Left ventricle myocardium inferior (tissue), 1 donor: Measurements from ENCODE around the gene APOL5. TPM values are rescaled to one million over a fixed set of nuclear protein-coding genes. Genes with fewer than 3 reads are reported as not detected.
"Not testable (repeated sequence)": the region's sequence is repeated elsewhere in the genome, so short reads cannot be mapped to it uniquely, and the experiment has no call there.

Experiments
- DNase-seq: peaks from one replicate; pipeline ENCODE4 v3.0.0-alpha.2; 2020
- H3K27ac ChIP-seq: fragments of 200-600 bp; replicated peaks from 2 replicates; pipeline ENCODE4 v1.8.0; 2021
- H3K27me3 ChIP-seq: fragments of 200-600 bp; 2 replicates; pipeline ENCODE4 v1.8.0; 2021; ENCODE audit warnings: low read depth
- H3K36me3 ChIP-seq: fragments of 200-600 bp; 2 replicates; pipeline ENCODE4 v1.8.0; 2021
- H3K4me1 ChIP-seq: fragments of 200-600 bp; 2 replicates; pipeline ENCODE4 v1.8.0; 2021
- H3K4me3 ChIP-seq: fragments of 200-600 bp; 2 replicates; pipeline ENCODE4 v1.8.0; 2021; ENCODE audit warnings: mild to moderate bottlenecking, moderate library complexity
- H3K9me3 ChIP-seq: fragments of 200-600 bp; replicated peaks from 2 replicates; pipeline ENCODE4 v1.8.0; 2021
- intact Hi-C: fragments of 100-400 bp; cut with micrococcal nuclease; formaldehyde crosslinking; loops from one replicate; pipeline ENCODE4 v1.11.0; 2022
- long read RNA-seq: library from polyadenylated mRNA; unstranded; transcript quantifications from one replicate; pipeline ENCODE4 v2.0.0, GENCODE V29; 2021
- total RNA-seq: library from RNA; stranded (reverse); fragmentation: NEBNext Ultra II Directional; extraction: Animal tissue kit (Norgen Biotek cat#: 25700); gene quantifications from one replicate; pipeline ENCODE4 v1.2.1, GENCODE V29; 2021
- TF ChIP-seq, protein P1 (sequence below): fragments of 200-600 bp; IDR thresholded peaks from 2 replicates; pipeline ENCODE4 v1.8.0; 2021; ENCODE audit warnings: antibody characterized with exemption, mild to moderate bottlenecking, borderline replicate concordance
- donor health status: DM: no; HTN: yes; CAD: no; lungs with severe emphysema.

Gene APOL5, protein sequence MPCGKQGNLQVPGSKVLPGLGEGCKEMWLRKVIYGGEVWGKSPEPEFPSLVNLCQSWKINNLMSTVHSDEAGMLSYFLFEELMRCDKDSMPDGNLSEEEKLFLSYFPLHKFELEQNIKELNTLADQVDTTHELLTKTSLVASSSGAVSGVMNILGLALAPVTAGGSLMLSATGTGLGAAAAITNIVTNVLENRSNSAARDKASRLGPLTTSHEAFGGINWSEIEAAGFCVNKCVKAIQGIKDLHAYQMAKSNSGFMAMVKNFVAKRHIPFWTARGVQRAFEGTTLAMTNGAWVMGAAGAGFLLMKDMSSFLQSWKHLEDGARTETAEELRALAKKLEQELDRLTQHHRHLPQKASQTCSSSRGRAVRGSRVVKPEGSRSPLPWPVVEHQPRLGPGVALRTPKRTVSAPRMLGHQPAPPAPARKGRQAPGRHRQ
- not detected for total RNA-seq
- long read RNA-seq: 0 reads

DNA sequence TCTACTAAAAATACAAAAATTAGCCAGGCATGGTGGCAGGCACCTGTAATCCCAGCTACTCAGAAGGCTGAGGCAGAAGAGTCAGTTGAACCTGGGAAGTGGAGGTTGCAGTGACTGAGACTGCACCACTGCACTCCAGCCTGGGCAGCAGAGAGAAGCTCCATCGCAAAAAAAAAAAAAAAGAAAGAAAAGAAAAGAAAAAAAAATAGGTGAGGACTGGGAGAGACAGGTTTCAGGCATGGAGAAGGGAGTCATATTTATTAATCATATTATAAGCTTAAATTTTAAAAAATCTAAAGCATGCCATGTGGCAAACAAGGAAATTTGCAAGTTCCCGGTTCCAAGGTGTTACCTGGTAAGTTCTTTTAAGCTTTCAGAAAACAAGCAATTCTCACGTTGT, at the start of gene APOL5:
TSS of gene APOL5 (plus strand) at position 301 of the 400 bp plus-strand sequence. CDS start at position 301, 0 bp downstream.
- H3K36me3 ChIP-seq: no peaks in the 10 kb centered on the region
- no peak within 1 kb of the TSS for H3K4me3 ChIP-seq
- TF ChIP-seq, protein P1, sequence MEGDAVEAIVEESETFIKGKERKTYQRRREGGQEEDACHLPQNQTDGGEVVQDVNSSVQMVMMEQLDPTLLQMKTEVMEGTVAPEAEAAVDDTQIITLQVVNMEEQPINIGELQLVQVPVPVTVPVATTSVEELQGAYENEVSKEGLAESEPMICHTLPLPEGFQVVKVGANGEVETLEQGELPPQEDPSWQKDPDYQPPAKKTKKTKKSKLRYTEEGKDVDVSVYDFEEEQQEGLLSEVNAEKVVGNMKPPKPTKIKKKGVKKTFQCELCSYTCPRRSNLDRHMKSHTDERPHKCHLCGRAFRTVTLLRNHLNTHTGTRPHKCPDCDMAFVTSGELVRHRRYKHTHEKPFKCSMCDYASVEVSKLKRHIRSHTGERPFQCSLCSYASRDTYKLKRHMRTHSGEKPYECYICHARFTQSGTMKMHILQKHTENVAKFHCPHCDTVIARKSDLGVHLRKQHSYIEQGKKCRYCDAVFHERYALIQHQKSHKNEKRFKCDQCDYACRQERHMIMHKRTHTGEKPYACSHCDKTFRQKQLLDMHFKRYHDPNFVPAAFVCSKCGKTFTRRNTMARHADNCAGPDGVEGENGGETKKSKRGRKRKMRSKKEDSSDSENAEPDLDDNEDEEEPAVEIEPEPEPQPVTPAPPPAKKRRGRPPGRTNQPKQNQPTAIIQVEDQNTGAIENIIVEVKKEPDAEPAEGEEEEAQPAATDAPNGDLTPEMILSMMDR: no peak
- DNase-seq: no peak
- no peak within 1 kb of the TSS for H3K27ac ChIP-seq
- no peaks in the 10 kb centered on the region for H3K27me3 ChIP-seq
- peaks cover 5% of the 10 kb centered on the region for H3K4me1 ChIP-seq
- intact Hi-C loops: no loop called here
- H3K9me3 ChIP-seq: peaks cover 10% of the 10 kb centered on the region

DNA sequence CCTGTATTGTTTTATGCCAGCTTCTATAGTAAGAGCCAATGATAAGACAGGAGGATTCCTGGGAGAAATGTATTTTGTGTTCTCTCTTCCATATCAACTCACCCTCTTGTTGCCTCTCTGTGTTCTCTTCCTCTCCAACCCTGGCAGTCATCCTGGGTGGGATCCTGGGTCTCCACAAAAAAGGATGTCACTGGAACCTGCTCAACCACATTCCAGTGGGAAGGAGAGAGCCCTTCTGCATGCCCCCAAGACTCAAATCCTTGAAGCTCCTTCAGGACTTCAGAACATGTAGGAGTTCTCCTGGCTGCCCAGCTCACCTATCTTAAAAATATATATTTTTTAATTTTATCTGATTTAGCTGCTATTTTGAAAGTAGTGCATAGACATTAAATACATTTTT, 43.3 kb upstream of the APOL5 start:
- H3K27ac ChIP-seq: no peak overlapping the region
- no peak overlapping the region for H3K4me3 ChIP-seq
- no peaks in the 10 kb centered on the region for H3K27me3 ChIP-seq
- no peaks in the 10 kb centered on the region for H3K36me3 ChIP-seq
- no peaks in the 10 kb centered on the region for H3K4me1 ChIP-seq
- TF ChIP-seq, protein P1: no peak
- DNase-seq: no peak
- intact Hi-C loops: loop anchor here (10.0 kb wide), 1 partner anchor 60 kb away; no protein-coding TSS in a partner anchor
- H3K9me3 ChIP-seq: peaks cover 15% of the 10 kb centered on the region

DNA sequence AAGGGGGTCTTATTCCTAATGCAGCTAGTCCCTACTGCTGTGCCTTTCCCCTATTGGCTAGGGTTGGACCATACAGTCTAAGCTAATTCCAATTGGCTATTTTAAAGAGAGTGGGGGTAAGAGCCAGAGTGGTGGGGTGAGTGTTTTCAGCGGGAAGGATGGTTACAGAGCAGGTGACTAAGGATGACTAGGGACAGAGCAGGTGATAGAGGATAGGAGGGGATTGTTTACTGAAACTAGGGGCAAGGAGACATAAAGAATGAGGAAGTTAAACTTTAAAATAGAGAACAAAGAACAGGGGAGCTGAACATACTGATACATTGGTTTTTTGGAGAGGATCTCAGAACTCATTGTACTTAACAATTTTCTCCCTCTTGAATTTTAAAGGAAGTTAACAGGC, 41.6 kb upstream of the APOL5 start:
- H3K27me3 ChIP-seq, H3K4me1 ChIP-seq, DNase-seq, H3K27ac ChIP-seq, H3K4me3 ChIP-seq, H3K36me3 ChIP-seq: not testable (repeated sequence)
- H3K9me3 ChIP-seq: peaks cover 15% of the 10 kb centered on the region
- intact Hi-C loops: loop anchor here (10.0 kb wide), 1 partner anchor 59 kb away; no protein-coding TSS in a partner anchor

DNA sequence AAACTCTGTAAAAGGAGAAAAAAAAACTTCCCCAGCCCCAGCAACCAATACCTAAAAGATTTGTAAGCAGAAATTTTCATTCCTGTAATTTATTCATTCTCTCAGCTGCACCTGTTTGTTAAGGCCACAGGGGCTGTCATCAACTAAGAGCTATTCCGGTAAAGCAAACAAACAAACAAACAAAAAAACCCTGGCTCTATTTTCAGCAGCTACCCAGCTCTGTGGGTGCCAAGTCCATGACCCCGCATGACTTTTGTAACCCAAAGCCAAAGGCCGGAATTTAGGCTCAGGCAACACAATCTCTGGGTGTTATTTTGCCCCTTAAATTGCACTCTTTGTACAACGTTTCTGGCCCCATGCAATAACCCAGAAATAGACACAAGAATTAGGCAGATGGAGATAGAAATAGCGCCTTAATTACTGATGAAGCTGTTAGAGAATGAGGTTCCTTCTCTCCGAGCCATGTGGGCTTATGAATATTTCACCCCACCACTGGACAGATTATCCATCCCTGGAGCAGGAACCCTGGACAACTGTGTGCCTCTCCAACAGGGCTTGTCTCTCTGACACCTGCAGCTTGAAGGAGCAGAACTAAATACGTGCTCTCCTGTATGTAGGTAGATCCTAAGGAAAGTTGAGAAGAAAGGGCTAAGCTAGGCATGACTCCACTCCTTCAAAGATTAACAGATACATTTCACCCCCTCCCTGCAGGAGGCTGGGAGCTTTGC, 40.0 kb upstream of the APOL5 start:
- no peak for DNase-seq
- Histone ChIP-seq H3K9me3 (peaks cover 19% of the 10 kb centered on the region), H3K4me1 (no peaks in the 10 kb centered on the region), H3K27me3 (no peaks in the 10 kb centered on the region), H3K36me3 (no peaks in the 10 kb centered on the region), H3K4me3 (no peak overlapping the region), H3K27ac (no peak overlapping the region)
- TF ChIP-seq, protein P1: no peak
- intact Hi-C loops: loop anchor here (10.0 kb wide), 1 partner anchor 57 kb away; no protein-coding TSS in a partner anchor

DNA sequence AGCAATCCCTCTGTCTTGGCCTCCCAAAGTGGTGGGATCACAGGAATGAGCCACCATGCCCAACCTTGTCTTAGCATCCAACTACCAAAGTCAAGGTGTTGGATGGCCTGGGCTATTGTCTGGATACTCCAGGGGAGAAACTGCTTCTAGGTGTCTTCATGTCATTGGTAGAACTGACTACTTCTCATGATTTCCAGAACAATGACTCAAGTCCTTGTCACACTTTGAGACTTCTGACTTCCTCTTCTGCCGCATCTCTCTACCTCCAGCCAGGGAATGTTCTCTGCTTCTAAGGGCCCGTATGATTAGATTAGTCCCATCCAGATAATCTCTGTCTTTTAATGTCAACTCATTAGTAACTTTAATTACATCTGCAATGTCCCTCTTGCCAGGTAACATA, 38.8 kb upstream of the APOL5 start:
- Histone ChIP-seq H3K4me1 (peaks cover 2% of the 10 kb centered on the region), H3K9me3 (peaks cover 19% of the 10 kb centered on the region), H3K27me3 (no peaks in the 10 kb centered on the region), H3K4me3 (no peak overlapping the region), H3K36me3 (no peaks in the 10 kb centered on the region), H3K27ac (no peak overlapping the region)
- TF ChIP-seq, protein P1: no peak
- no peak for DNase-seq
- intact Hi-C loops: loop anchor here (10.0 kb wide), 1 partner anchor 56 kb away; no protein-coding TSS in a partner anchor

DNA sequence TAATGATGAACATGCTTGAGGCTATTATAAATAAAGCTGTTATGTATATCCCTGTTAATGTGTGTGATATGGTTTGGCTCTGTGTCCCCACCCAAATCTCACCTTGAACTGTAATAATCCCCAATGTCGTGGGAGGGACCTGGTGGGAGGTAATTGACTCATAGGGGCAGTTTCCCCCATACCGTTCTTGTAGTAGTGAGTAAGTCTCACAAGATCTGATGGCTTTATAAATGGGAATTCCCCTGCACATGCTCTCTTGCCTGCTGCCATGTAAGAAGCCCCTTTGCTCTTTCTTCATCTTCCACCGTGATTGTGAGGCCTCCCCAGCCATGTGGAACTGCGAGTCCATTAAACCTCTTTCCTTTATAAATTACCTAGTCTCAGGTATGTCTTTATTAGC, 38.2 kb upstream of the APOL5 start:
- intact Hi-C loops: loop anchor here (10.0 kb wide), 1 partner anchor 55 kb away; no protein-coding TSS in a partner anchor
- H3K36me3 ChIP-seq, DNase-seq, H3K4me3 ChIP-seq, H3K27ac ChIP-seq, H3K27me3 ChIP-seq, H3K4me1 ChIP-seq: not testable (repeated sequence)
- peaks cover 19% of the 10 kb centered on the region for H3K9me3 ChIP-seq
